Gastrocnemius medialis (tissue), 4 donors: ENCODE data around the gene DPM2.

ENCODE experiments used
- POLR2A ChIP-seq, 2 donors: fragments of 450-650 bp; IDR thresholded peaks; one replicate each; pipeline ENCODE4 v1.6.1; 2017; ENCODE audit warnings: antibody characterized with exemption in 2 of 2, mild to moderate bottlenecking in 2 of 2, moderate library complexity in 2 of 2
- TF ChIP-seq, protein P1 (sequence below), 5 experiments: fragments of 450-650 bp in 3 of 5; fragments of 200-600 bp in 2 of 5; sonication (generic) in 2 of 5; IDR thresholded peaks in 4 of 5; conservative IDR thresholded peaks in 1 of 5; 1 replicate in 4 of 5; 2 replicates in 1 of 5; pipeline ENCODE4 v1.5.1; 2016 to 2019; ENCODE audit warnings: antibody characterized with exemption in 5 of 5, mild to moderate bottlenecking in 3 of 5, moderate library complexity in 3 of 5

DNA sequence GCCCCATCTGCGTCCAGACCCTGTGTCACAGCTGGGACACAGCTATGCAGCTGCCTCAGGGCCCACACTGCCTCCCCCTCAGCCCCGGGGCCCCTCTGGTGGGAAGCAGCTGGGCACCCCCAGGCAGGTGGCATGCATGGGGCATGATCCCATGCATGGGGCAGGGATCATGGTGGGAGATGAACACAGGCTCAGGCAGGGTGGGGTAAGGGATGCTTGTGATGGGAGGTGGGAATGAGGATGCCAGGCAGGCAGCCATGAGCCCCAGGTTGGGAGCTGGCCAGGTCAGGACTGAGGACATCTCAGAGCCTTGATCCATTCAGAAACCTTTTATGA lies 23.5 kb upstream of the DPM2 start:
- TF ChIP-seq, protein P1, sequence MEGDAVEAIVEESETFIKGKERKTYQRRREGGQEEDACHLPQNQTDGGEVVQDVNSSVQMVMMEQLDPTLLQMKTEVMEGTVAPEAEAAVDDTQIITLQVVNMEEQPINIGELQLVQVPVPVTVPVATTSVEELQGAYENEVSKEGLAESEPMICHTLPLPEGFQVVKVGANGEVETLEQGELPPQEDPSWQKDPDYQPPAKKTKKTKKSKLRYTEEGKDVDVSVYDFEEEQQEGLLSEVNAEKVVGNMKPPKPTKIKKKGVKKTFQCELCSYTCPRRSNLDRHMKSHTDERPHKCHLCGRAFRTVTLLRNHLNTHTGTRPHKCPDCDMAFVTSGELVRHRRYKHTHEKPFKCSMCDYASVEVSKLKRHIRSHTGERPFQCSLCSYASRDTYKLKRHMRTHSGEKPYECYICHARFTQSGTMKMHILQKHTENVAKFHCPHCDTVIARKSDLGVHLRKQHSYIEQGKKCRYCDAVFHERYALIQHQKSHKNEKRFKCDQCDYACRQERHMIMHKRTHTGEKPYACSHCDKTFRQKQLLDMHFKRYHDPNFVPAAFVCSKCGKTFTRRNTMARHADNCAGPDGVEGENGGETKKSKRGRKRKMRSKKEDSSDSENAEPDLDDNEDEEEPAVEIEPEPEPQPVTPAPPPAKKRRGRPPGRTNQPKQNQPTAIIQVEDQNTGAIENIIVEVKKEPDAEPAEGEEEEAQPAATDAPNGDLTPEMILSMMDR (IDR thresholded peaks at IDR 0.05 in 4 of 5, conservative IDR thresholded peaks at IDR 0.05 in 1 of 5): no peak
- no peak for TF ChIP-seq POLR2A (IDR thresholded peaks at IDR 0.05)
